ES-I3 (cell line): Measurements from ENCODE around the gene HS6ST2.

Source experiments
- H3K36me3 ChIP-seq: 2 replicates; pipeline ENCODE4 v1.6.1; 2013; ENCODE audit warnings: mild to moderate bottlenecking, low read length, control low read depth, moderate library complexity; ENCODE audit not compliant: insufficient read depth
- H3K4me1 ChIP-seq: 2 replicates; pipeline ENCODE4 v1.6.1; 2013; ENCODE audit warnings: mild to moderate bottlenecking, control low read depth, low read length; ENCODE audit not compliant: insufficient read depth
- H3K9ac ChIP-seq: 2 replicates; pipeline ENCODE4 v1.6.1; 2013; ENCODE audit warnings: low read depth, mild to moderate bottlenecking, low read length, moderate library complexity
- H3K9me3 ChIP-seq: 2 replicates; pipeline ENCODE4 v1.6.1; 2013; ENCODE audit warnings: mild to moderate bottlenecking, low read length, moderate library complexity; ENCODE audit not compliant: control insufficient read depth, insufficient read depth

HS6ST2 gene

GRCh38 chrX:132618810-132619209, 339.6 kb downstream of the HS6ST2 start:
- Histone ChIP-seq H3K9me3 (no peaks in the 10 kb centered on the region), H3K4me1 (no peaks in the 10 kb centered on the region), H3K36me3 (no peaks in the 10 kb centered on the region), H3K9ac (no peak overlapping the region)

DNA sequence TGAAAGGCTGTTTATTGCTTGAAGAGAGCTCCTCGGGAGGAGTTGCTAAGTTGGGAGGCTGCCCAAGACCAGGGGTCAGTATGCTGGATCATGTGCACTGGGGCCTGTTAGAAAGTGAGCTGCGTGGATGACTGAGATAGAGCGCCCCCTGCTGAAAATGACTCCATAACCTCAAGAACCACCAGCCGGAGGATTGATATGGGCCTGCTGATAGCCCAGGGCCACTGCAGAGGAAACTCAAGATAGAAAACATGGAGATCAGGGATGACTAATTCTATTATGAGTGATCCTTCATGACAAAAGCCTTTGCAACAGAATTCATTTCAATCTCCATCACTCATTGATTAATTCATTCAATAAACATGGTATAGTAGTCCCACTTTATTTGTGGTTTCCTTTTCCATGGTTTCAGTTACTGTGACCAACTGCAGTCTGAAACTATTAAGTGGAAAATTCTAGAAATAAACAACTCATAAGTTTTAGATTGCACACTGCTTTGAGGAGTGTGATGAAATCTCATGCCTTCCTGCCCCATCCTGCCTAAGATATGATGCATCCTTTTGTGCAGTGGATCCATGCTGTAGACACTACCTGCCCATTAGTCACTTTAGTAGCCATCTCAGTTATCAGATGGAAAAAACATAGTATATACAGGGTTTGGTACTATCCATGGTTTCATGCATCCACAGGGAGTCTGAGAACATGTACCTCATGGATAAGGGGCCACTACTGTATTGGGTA, 342.9 kb downstream of the HS6ST2 start:
- no peaks in the 10 kb centered on the region for H3K4me1 ChIP-seq

DNA sequence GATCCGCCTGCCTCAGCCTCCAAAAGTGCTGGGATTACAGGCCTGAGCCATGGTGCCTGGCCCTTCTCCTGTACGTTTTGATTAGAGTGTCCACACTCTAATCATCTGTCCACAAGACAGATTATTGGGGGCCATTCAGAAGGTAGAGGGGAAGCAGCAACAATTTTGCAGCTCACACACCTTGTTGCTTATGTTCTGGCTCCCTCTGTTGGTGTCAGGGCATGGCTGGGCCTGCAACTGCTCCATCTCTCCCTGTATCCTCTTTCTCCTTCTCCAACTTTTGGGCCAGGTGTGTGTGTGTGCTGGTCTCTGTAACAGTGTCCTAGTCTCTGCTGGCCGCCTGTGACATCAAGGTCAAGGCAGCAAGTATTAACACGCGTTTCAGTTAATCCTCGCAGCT, 344.1 kb downstream of the HS6ST2 start:
- Histone ChIP-seq H3K9me3 (no peaks in the 10 kb centered on the region), H3K4me1 (no peaks in the 10 kb centered on the region), H3K9ac (no peak overlapping the region), H3K36me3 (no peaks in the 10 kb centered on the region)

More for the DNA sequence above, 342.9 kb downstream of the HS6ST2 start:
- Histone ChIP-seq H3K36me3 (no peaks in the 10 kb centered on the region), H3K9ac (no peak overlapping the region), H3K9me3 (no peaks in the 10 kb centered on the region)

GRCh38 chrX:132613801-132614200, 344.6 kb downstream of the HS6ST2 start:
- H3K4me1 ChIP-seq = no peaks in the 10 kb centered on the region
- H3K9ac ChIP-seq = no peak overlapping the region
- no peaks in the 10 kb centered on the region for H3K9me3 ChIP-seq
- no peaks in the 10 kb centered on the region for H3K36me3 ChIP-seq

DNA sequence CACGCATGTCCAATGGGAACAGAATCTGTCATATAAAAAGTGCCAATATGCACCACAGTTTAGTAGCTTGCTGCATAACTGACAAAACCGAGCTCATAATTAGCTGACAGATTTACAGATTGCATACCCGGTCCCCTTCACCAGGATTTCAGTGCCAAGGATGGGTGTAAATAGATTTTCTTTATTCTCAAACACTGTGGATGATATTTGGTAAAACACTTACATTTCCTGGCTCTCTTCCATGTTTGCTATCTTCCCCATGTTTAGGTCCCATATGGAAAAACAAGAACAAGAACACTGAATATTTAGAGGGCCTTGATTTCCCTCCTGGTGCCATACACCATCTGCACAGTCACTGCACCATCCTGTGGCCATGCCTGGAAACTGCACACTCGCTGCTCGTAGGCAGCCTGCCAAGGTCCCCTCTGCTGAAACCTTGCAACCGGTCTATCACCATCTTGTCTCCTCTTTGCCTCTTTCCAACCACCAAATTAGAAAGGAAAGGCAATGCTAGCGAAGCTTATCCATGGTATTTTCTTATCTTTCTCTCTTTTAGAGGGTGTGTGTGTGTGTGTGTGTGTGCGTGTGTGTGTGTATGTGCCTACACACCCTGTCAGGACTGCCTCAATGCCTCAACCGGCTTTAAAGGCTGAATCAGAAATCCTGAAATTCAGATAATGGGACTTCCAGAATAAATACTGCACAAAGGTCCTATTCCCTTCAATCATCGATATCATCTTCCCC, 345.4 kb downstream of the HS6ST2 start:
- H3K9me3 ChIP-seq = no peaks in the 10 kb centered on the region
- H3K4me1 ChIP-seq = no peaks in the 10 kb centered on the region
- no peaks in the 10 kb centered on the region for H3K36me3 ChIP-seq
- no peak overlapping the region for H3K9ac ChIP-seq

GRCh38 chrX:132610536-132610935, 347.9 kb downstream of the HS6ST2 start:
- Histone ChIP-seq H3K9me3 (no peaks in the 10 kb centered on the region), H3K36me3 (no peaks in the 10 kb centered on the region), H3K9ac (no peak overlapping the region), H3K4me1 (no peaks in the 10 kb centered on the region)

GRCh38 chrX:132609362-132609848, 349.0 kb downstream of the HS6ST2 start:
- no peaks in the 10 kb centered on the region for H3K4me1 ChIP-seq
- H3K36me3 ChIP-seq = no peaks in the 10 kb centered on the region
- no peak overlapping the region for H3K9ac ChIP-seq
- H3K9me3 ChIP-seq = no peaks in the 10 kb centered on the region

DNA sequence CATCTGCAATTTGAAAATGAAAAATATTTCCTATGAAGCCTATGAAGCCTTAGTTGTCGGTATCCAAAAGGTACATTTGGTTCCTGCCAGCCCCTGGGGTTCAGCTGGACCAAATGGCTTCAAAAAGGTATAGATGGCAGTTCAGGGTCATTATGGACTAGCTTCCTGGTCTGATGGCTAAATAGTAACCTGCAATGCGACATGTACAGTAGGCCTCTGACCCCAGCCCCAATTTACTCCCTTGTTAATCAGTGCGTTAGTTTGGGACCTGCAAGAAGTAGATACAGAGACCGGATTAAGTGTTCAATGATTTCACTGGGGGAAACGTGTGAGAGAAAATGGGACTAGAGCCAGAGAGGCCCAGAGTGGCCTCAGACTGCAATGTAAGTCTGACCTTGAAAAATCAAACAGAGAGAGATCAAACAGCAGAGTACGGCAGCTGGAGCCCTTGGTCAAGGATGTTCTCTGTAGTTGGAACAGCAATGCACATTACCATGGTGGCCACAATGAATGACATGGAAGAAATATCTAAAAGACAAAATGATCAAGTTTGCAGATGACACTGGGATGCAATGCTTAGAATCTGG, 354.6 kb downstream of the HS6ST2 start:
- Histone ChIP-seq H3K4me1 (no peaks in the 10 kb centered on the region), H3K9me3 (no peaks in the 10 kb centered on the region), H3K36me3 (no peaks in the 10 kb centered on the region), H3K9ac (no peak overlapping the region)

- H3K9ac ChIP-seq = no peak overlapping the region
- H3K9me3 ChIP-seq = no peaks in the 10 kb centered on the region
- no peaks in the 10 kb centered on the region for H3K36me3 ChIP-seq
- H3K4me1 ChIP-seq = no peaks in the 10 kb centered on the region
Measured at GRCh38 chrX:132602701-132603100, 355.7 kb downstream of the HS6ST2 start.

DNA sequence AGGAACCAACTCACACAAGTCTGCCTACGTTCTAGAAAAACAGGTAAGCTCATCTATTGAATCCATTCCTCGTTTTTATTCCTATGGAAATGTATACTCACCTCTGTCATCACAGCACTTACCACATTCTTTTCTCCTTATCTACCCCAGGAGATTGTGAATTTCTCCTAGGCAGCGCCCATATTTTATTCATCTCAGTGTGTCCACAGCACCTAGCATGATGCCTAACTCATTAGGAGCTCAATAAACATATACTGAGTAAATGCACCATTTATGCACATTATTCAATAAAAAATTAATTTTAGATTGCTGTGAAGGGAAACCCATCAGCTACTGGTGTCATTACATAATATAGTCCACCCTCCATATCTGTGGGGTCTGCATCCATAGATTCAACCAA, 363.4 kb downstream of the HS6ST2 start:
- no peaks in the 10 kb centered on the region for H3K9me3 ChIP-seq
- no peaks in the 10 kb centered on the region for H3K4me1 ChIP-seq
- no peak overlapping the region for H3K9ac ChIP-seq
- H3K36me3 ChIP-seq = no peaks in the 10 kb centered on the region

- Histone ChIP-seq H3K4me1 (no peaks in the 10 kb centered on the region), H3K9ac (no peak overlapping the region), H3K9me3 (no peaks in the 10 kb centered on the region), H3K36me3 (no peaks in the 10 kb centered on the region)
Measured at GRCh38 chrX:132594129-132594528, 364.3 kb downstream of the HS6ST2 start.

GRCh38 chrX:132592880-132593279, 365.5 kb downstream of the HS6ST2 start:
- Histone ChIP-seq H3K9ac (no peak overlapping the region), H3K36me3 (no peaks in the 10 kb centered on the region), H3K4me1 (no peaks in the 10 kb centered on the region), H3K9me3 (no peaks in the 10 kb centered on the region)

DNA sequence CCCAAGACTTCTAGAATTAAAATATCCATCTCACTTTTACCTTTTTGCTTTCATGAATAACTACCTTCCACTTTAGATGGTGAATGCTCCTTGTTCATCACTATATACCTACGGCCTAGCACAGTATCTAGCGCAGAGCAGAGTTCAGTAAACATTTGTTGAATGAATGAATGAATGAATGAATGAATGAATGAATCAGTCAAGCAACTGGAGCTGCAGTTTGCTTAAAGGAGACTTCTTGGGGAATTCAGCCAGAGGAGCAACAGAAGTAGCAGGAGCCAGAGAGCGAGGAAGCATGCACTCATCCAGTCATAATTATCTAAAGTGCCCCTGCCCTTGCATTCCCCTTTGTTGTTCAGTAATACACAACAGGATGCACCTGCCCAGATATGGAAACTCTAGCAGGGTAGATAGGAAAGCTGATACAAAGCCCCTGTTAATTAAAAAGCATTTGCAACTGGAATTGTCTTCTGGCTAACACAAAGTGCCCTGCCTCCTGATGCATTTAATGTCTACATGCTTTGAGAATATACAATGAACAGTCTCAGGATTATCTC, 366.6 kb downstream of the HS6ST2 start:
- Histone ChIP-seq H3K36me3 (no peaks in the 10 kb centered on the region), H3K4me1 (no peaks in the 10 kb centered on the region), H3K9me3 (no peaks in the 10 kb centered on the region), H3K9ac (no peak overlapping the region)

DNA sequence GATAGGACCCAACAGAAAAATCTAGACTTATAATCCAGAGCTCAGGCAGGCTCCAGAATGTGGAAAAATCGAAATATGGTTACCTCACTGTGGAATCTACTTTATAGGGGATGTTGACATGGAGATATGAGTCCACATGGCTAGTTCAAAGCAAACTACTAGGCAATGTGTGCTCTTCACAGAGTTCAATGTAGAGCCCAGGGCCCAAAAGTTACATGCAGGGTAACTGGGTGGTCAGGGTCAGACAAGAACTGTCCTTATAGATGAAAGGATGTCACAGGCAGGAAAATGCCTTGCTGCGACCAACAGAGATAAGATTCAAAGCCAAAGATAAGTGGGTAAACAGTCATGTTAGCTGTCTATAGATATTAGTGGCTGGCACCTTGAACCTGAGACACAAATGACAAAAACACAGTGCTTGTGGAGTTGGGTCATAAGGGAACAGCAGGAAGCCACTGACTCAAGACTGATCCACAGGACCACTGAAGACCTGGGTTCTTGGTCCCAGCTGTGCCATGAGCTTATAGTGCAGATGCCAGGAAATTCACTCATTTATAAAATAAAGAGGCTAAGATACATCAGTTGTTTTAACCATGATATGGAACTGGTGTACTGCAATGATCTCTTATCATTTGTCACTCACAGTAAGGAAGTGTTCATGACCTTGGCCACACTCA, 367.9 kb downstream of the HS6ST2 start:
- Histone ChIP-seq H3K9me3 (no peaks in the 10 kb centered on the region), H3K4me1 (no peaks in the 10 kb centered on the region), H3K36me3 (no peaks in the 10 kb centered on the region), H3K9ac (no peak overlapping the region)
